Measurements from ENCODE around the gene GLIS1. TPM values are rescaled to one million over a fixed set of nuclear protein-coding genes. Genes with fewer than 3 reads are reported as not detected.

Gene GLIS1
- polyA plus RNA-seq, 1 donor (not counting 4 experiments of a cell fraction or from before 2014, with no cell fraction given) = not detected

GRCh38 chr1:53592521-53592982 is 146.4 kb downstream of the GLIS1 start:
- Histone ChIP-seq H3K36me3 (ENCODE audit: control insufficient read depth in 2 of 2, extremely low read depth in 1 of 2, insufficient read depth in 2 of 2, low read length in 2 of 2) (no peaks in the 10 kb centered on the region), H3K27ac (ENCODE audit: control insufficient read depth, insufficient read depth, low read length) (no peak overlapping the region), H3K4me2 (ENCODE audit: control insufficient read depth, extremely low read depth, insufficient read depth, low read depth, low read length) (no peak overlapping the region), H3K79me2 (ENCODE audit: control insufficient read depth, insufficient read depth, low read length) (no peaks in the 10 kb centered on the region), H3K27me3 (ENCODE audit: control insufficient read depth, extremely low read depth, insufficient read depth, low read length) (peaks cover 6% of the 10 kb centered on the region), H2AFZ (ENCODE audit: control insufficient read depth, low read length) (no peak overlapping the region), H4K20me1 (ENCODE audit: control insufficient read depth, extremely low read depth, insufficient read depth, low read length) (no peaks in the 10 kb centered on the region), H3K9me1 (ENCODE audit: control insufficient read depth, extremely low read depth, insufficient read depth, low read length) (no peaks in the 10 kb centered on the region), H3K4me3 (ENCODE audit: control insufficient read depth in 2 of 3, extremely low read depth in 1 of 3, insufficient read depth in 2 of 3, low read depth in 1 of 3, low read length in 3 of 3) (no peak overlapping the region), H3K4me1 (ENCODE audit: control insufficient read depth, extremely low read depth, insufficient read depth, low read length) (no peaks in the 10 kb centered on the region), H3K9ac (ENCODE audit: control insufficient read depth, extremely low read depth, insufficient read depth, low read length) (no peak overlapping the region), H3K9me3 (ENCODE audit: control insufficient read depth, low read depth, low read length) (no peaks in the 10 kb centered on the region)
- TF ChIP-seq CTCF (optimal IDR thresholded peaks at IDR 0.05 in 1 of 3, IDR thresholded peaks at IDR 0.05 in 1 of 3, conservative IDR thresholded peaks at IDR 0.05 in 1 of 3; ENCODE audit: extremely low read depth in 1 of 3, insufficient read depth in 2 of 3, low read length in 3 of 3) (peak; percentile 27 to 55 (median 51)), EZH2 (IDR thresholded peaks at IDR 0.05; ENCODE audit: low read length) (no peak)
- FAIRE-seq = no peak
- dilution Hi-C loops (cut with MboI; ENCODE audit: extremely low pct_ligation_motif_present, low sequenced_read_pairs) = no loop called here
- DNase-seq (ENCODE audit: low read depth, low spot score) = no peak

- dilution Hi-C loops (cut with MboI; ENCODE audit: extremely low pct_ligation_motif_present, low sequenced_read_pairs) = no loop called here
- FAIRE-seq (no peak), DNase-seq (ENCODE audit: low read depth, low spot score) (no peak)
- Histone ChIP-seq H3K9me3 (ENCODE audit: control insufficient read depth, low read depth, low read length) (no peaks in the 10 kb centered on the region), H3K9ac (ENCODE audit: control insufficient read depth, extremely low read depth, insufficient read depth, low read length) (no peak overlapping the region), H3K27me3 (ENCODE audit: control insufficient read depth, extremely low read depth, insufficient read depth, low read length) (peaks cover 8% of the 10 kb centered on the region), H3K4me2 (ENCODE audit: control insufficient read depth, extremely low read depth, insufficient read depth, low read depth, low read length) (no peak overlapping the region), H3K9me1 (ENCODE audit: control insufficient read depth, extremely low read depth, insufficient read depth, low read length) (no peaks in the 10 kb centered on the region), H3K36me3 (ENCODE audit: control insufficient read depth in 2 of 2, extremely low read depth in 1 of 2, insufficient read depth in 2 of 2, low read length in 2 of 2) (no peaks in the 10 kb centered on the region), H3K4me1 (ENCODE audit: control insufficient read depth, extremely low read depth, insufficient read depth, low read length) (no peaks in the 10 kb centered on the region), H4K20me1 (ENCODE audit: control insufficient read depth, extremely low read depth, insufficient read depth, low read length) (no peaks in the 10 kb centered on the region), H3K27ac (ENCODE audit: control insufficient read depth, insufficient read depth, low read length) (no peak overlapping the region), H3K4me3 (ENCODE audit: control insufficient read depth in 2 of 3, extremely low read depth in 1 of 3, insufficient read depth in 2 of 3, low read depth in 1 of 3, low read length in 3 of 3) (no peak overlapping the region), H2AFZ (ENCODE audit: control insufficient read depth, low read length) (no peak overlapping the region), H3K79me2 (ENCODE audit: control insufficient read depth, insufficient read depth, low read length) (no peaks in the 10 kb centered on the region)
- no peak for TF ChIP-seq CTCF (optimal IDR thresholded peaks at IDR 0.05 in 1 of 3, IDR thresholded peaks at IDR 0.05 in 1 of 3, conservative IDR thresholded peaks at IDR 0.05 in 1 of 3; ENCODE audit: extremely low read depth in 1 of 3, insufficient read depth in 2 of 3, low read length in 3 of 3)
- TF ChIP-seq EZH2 (IDR thresholded peaks at IDR 0.05; ENCODE audit: low read length) = no peak
These were observed 147.0 kb downstream of the GLIS1 start for GRCh38 chr1:53591924-53592323.

All from keratinocyte (primary cell).